GM18868 (cell line): ENCODE results near the gene CELA2B.
"Not testable (repeated sequence)": the region's sequence is repeated elsewhere in the genome, so short reads cannot be mapped to it uniquely, and the experiment has no call there.

ENCODE experiments used
- ATAC-seq: cut with Tn5 transposase; IDR thresholded peaks from one replicate; pipeline ENCODE4 v1.9.1; 2021; ENCODE audit warnings: mild to moderate bottlenecking, moderate library complexity; ENCODE audit not compliant: unreplicated experiment

CELA2B gene

GRCh38 chr1:15465674-15466073, 10.2 kb upstream of the CELA2B start:
- ATAC-seq = no peak

GRCh38 chr1:15466955-15467625, 8.8 kb upstream of the CELA2B start:
- not testable (repeated sequence) for ATAC-seq

DNA sequence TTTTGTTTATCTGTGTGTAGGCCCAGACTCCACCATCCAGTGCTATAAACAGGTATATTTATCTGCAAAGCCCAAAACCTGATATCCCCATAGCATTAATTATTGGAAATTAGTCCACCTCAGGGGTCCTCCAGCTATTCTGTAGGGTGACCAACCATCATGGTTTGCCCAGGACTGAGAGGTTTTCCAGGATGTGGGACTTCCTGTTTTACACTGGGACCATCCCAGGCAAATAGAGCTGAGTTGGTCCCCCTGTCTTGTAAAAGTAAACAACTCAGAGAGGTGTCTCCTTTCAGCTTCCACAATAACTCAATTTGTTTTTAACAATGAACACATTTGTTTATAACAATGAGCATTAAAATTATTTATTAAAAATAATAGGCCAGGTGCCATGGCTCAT, 7.8 kb upstream of the CELA2B start:
- no peak for ATAC-seq

- ATAC-seq = no peak
These were observed 6.5 kb upstream of the CELA2B start for GRCh38 chr1:15469361-15469760.

DNA sequence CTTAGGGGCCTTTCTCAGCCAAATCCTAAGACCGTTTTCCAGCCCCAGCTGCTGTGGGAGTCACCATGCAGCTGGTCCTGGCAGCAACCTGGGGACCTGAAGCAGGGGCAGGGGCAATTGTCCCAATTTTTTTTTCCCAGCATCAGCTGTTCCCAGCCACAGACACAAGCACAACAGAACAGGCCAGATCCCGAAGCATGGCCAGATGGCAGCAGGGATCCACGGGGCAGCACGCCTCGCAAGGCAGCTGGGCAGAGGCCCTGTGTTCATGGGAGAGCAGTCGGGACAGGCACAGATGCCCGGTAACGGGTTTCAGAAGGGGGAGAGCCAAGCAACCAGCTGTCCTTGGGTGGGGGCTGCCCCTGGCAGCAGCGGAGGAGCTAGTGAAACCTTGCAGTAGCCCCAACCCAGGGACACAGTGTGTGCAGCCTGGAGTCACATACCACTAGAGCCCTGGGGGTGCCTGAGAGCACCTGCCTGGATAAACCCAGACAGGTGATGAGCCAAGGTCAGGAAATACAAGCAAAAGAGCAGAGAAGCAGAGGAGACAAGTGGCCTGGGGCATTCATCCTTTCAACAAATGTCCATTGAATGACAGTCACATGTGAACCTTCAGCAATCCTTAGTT, 6.0 kb upstream of the CELA2B start:
- ATAC-seq = not testable (repeated sequence)

GRCh38 chr1:15471067-15471466, 4.8 kb upstream of the CELA2B start:
- ATAC-seq = not testable (repeated sequence)

DNA sequence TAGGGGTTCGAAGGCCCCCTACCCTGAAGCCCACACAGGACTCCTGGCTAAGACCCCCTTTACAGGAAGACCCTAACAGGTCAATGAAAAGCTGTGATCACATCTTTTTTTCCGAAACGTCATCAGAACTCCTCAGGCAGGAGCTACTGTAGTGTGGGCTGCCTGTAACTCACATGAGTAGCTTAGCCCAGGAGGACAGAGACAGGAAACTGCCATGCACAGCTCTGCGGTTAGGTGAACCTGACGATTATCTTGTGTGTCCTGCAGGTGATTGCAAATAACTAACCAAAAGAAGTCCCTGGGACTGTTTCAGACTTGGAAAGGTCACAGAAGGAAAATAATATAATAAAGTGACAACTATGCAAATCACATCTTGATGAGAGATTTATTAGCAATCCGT, 4.2 kb upstream of the CELA2B start:
- ATAC-seq = not testable (repeated sequence)

DNA sequence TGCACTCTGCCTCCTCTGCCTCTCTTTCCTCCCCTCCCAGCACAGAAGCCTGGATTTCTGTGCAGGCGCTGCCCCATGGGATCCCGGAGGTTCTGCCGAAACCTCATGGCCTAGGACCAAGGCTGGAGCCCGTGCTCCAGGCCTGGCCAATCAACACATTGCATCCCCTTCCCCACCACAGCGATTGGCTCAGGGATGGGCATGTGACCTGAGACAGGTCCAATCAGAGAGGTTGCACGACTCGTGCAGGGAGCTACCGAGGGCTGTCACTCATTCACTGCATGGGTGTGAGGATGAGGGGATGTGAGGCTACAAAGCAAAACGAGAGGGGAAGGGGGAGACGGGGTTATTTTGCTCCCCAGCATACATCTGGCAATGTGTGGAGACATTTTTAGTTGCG, 3.3 kb upstream of the CELA2B start:
- no peak for ATAC-seq

- no peak for ATAC-seq
These were observed 1.0 kb downstream of the CELA2B start for GRCh38 chr1:15476927-15477326.

GRCh38 chr1:15477646-15478212, 1.8 kb downstream of the CELA2B start:
- no peak for ATAC-seq

DNA sequence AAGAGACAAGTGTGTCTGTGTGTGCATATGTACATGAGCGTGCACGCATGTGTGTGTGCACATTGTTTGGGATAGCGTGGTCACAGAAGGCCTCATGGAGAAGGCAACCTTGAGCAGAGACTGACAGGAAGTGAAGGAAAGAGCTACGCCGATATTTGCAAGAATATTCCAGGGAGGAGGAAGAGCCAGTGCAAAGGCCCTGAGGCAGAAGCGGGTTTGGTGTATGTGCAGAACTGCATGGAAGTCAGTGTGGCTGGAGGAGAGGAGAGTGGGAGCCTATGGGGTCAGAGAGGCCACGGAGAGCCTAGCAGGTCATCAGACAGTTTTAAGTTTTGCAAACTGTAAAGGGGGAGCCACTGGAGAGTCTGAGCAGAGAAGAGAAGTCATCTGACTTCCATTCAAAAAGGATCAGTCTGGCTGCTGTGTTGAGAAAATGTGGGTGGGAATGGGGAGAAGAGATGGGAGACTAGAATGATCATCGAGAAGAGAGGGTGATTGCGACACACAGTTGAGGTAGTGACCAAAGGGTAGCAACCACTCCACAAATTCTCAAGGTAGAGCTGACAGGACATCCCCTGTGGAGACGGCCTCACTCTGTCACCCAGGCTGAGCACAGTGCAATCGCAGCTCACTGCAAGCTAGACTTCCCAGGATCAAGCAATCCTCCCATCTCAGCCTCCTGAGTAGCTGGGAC, 3.9 kb downstream of the CELA2B start:
- no peak for ATAC-seq

- ATAC-seq = not testable (repeated sequence)
These were observed 6.6 kb downstream of the CELA2B start for GRCh38 chr1:15482455-15482854.

DNA sequence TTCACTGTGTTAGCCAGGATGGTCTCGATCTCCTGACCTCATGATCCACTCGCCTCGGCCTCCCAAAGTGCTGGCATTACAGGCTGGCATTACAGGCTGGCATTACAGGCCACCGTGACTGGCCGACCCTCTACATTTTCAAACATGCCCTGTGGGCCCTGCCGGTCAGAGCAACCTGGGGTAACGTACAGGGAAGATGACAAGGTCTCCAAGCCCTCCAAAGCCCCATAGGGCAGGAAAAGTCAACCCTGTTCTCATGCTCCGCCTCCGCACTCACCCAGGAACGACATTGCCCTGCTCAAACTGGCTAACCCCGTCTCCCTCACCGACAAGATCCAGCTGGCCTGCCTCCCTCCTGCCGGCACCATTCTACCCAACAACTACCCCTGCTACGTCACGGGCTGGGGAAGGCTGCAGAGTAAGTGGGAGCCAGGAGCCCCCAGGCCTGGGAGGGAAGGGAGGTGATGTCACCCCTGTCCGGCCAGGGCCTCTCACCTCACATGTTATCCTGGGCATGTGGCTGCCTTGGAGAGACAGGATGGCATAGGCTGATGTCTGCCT, 7.2 kb downstream of the CELA2B start:
- ATAC-seq = not testable (repeated sequence)

DNA sequence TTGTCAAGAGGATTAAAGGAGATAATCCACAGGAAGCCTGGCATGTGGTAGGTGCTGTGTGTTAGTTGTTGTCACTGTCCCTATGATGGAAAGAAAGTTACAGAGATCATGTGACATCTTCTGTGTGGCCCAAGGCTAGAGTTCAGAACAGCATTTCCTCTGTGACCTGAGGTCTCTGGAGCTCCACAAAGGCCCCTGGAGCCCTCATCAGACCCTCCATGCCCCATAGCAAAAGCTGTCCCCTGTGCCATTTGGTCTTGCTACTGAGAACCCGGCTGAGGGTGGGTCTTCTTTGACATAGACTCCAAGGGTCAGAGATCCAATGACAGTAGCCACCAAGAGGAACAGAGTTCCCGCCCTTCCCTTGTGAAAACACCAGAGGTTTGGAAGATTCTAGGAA, 8.1 kb downstream of the CELA2B start:
- ATAC-seq = no peak

DNA sequence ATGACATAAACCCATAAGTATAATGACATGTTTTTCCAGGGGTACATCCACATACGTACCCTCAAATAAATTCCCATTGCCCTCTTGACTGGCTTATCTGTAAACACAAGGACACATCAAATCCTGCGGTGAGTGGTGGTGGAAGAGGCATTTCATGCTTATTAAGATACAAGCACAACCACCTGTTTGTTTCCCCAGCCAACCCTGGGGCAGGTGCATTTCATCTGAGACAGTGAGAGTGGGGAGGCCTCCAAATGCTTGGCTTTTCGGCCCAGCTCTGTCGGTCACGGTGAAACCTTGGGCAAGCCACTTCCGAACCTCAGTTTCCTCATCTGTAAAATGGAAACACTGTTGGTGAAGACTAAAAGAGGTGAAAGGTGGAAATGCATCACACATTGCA, 8.5 kb downstream of the CELA2B start:
- not testable (repeated sequence) for ATAC-seq

GRCh38 chr1:15485636-15486035, 9.7 kb downstream of the CELA2B start:
- no peak for ATAC-seq

GRCh38 chr1:15486844-15487610, 11.1 kb downstream of the CELA2B start:
- not testable (repeated sequence) for ATAC-seq

DNA sequence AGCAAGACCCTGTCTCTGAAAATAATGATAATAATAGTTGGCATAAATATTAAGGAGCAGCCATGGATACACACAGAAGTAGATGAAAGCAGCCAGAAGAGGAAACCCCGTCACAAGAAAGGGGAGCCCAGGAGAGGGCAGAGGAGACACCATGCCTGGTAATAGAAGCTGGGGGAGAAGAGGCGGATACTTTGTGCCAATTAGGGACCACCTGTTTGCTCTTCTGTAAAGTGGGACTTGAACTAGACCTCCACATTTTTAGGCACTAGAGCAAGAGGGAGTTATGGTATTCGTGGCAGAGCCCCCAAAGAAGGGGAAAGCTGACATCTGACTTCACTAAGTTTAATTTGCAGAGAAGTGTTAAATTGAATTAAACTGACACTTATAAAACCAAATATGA, 12.5 kb downstream of the CELA2B start:
- ATAC-seq = no peak

- ATAC-seq = no peak
These were observed 13.3 kb downstream of the CELA2B start for GRCh38 chr1:15489052-15489736.

- not testable (repeated sequence) for ATAC-seq
These were observed 15.1 kb downstream of the CELA2B start for GRCh38 chr1:15491010-15491409.
